Vagina (tissue), 2 donors: ENCODE data around the gene TMPRSS2.

Experiments
- CTCF ChIP-seq, 3 experiments: fragments of 450-650 bp in 2 of 3; fragments of 200-600 bp in 1 of 3; sonication (generic) in 1 of 3; IDR thresholded peaks; one replicate each; pipeline ENCODE4 v1.5.1; 2017 to 2019; ENCODE audit warnings: antibody characterized with exemption in 3 of 3, mild to moderate bottlenecking in 2 of 3, moderate library complexity in 2 of 3
- POLR2A ChIP-seq, 2 donors: fragments of 450-650 bp; IDR thresholded peaks; one replicate each; pipeline ENCODE4 v1.6.1; 2017; ENCODE audit warnings: antibody characterized with exemption in 2 of 2, mild to moderate bottlenecking in 2 of 2, moderate library complexity in 2 of 2
- POLR2AphosphoS5 ChIP-seq, 2 donors: sonication (generic); formaldehyde crosslinking; IDR thresholded peaks; one replicate each; pipeline ENCODE4 v1.9.0; 2017; ENCODE audit warnings: antibody characterized with exemption in 2 of 2, mild to moderate bottlenecking in 2 of 2, low read depth in 1 of 2; ENCODE audit not compliant: insufficient read depth in 1 of 2

- TF ChIP-seq CTCF (IDR thresholded peaks at IDR 0.05), result no peak
- TF ChIP-seq POLR2A (IDR thresholded peaks at IDR 0.05), result no peak
- TF ChIP-seq POLR2AphosphoS5 (IDR thresholded peaks at IDR 0.05; ENCODE audit: insufficient read depth in 1 of 2, low read depth in 1 of 2), result no peak
Observed at GRCh38 chr21:41494242-41494641, 13.7 kb downstream of the TMPRSS2 start.
